CD4-positive, alpha-beta T cell treated with Interleukin-4 for 1 hour (primary cell): ENCODE measurements around the gene PLPPR1.
"Not testable (repeated sequence)": the region's sequence is repeated elsewhere in the genome, so short reads cannot be mapped to it uniquely, and the experiment has no call there.

Source experiments
- DNase-seq, 2 donors: peaks; one replicate each; pipeline ENCODE4 v3.0.0-alpha.2; 2020 to 2022

PLPPR1 gene

DNA sequence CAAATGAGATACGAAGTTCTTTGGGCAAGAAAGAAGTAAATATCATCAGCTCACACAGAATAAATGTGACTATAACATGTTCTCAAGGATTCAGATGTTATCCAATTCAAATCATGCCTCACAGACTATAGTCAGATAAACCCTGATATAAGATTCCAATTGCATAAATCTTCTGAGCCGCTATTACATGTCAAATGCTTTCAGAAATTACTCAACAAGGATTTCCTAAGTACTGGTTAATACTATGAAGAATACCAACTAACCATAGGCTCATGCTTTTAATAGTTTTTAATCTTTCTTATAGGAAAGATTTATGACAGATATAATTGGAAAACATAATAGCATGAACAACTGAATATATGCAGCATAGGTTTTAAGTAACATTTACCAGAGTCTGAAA, 282.7 kb downstream of the PLPPR1 start:
- no peak for DNase-seq

- peak in 1 of 2 donors; percentile 67 for DNase-seq
Observed at GRCh38 chr9:101311758-101312420, 283.4 kb downstream of the PLPPR1 start.

DNA sequence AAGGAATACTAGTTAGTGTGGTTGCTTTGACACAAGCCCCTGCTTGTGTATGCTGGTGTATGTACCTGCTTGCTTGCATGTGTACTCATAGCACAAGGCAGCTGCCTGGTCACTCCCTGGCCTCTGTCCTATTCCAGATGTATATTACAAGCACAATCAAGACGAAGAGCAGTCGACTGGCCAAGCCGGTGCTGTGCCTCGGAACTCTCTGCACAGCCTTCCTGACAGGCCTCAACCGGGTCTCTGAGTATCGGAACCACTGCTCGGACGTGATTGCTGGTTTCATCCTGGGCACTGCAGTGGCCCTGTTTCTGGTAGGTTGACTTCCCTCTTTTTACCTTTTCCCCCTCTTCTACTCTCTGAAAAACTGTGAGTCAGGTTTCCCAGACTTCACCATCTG, 284.1 kb downstream of the PLPPR1 start:
- DNase-seq = no peak

GRCh38 chr9:101315112-101315450, 286.6 kb downstream of the PLPPR1 start:
- no peak for DNase-seq

DNA sequence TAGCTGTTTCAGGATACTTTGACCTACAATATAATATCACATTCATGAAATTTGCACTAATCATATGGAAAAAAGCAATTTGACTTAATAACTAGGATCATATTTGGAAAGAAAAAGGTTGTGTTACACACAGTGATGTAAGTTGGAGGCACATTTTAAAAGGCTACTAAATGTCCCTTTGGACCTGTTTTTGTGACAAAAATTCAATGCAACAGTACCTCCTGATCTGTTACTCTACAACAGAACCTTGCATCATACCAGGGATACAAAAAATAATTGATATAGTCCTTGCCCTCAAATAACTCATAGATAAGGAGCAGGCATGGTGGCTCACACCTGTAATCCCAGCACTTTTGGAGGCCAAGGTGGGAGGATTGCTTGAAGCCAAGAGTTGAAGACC, 289.2 kb downstream of the PLPPR1 start:
- no peak for DNase-seq

GRCh38 chr9:101323129-101323528, 294.6 kb downstream of the PLPPR1 start:
- no peak for DNase-seq

GRCh38 chr9:101324245-101324804, 295.8 kb downstream of the PLPPR1 start:
- DNase-seq = no peak

- DNase-seq = no peak
Observed at GRCh38 chr9:101325053-101325452, 296.5 kb downstream of the PLPPR1 start.

- no peak for DNase-seq
Observed at GRCh38 chr9:101326035-101326434, 297.5 kb downstream of the PLPPR1 start.

- no peak for DNase-seq
Observed at GRCh38 chr9:101326501-101326900, 298.0 kb downstream of the PLPPR1 start.

- DNase-seq = not testable (repeated sequence)
Observed at GRCh38 chr9:101327422-101327909, 298.9 kb downstream of the PLPPR1 start.

GRCh38 chr9:101332362-101332761, 303.8 kb downstream of the PLPPR1 start:
- no peak for DNase-seq

- no peak for DNase-seq
Observed at GRCh38 chr9:101333490-101333889, 305.0 kb downstream of the PLPPR1 start.

DNA sequence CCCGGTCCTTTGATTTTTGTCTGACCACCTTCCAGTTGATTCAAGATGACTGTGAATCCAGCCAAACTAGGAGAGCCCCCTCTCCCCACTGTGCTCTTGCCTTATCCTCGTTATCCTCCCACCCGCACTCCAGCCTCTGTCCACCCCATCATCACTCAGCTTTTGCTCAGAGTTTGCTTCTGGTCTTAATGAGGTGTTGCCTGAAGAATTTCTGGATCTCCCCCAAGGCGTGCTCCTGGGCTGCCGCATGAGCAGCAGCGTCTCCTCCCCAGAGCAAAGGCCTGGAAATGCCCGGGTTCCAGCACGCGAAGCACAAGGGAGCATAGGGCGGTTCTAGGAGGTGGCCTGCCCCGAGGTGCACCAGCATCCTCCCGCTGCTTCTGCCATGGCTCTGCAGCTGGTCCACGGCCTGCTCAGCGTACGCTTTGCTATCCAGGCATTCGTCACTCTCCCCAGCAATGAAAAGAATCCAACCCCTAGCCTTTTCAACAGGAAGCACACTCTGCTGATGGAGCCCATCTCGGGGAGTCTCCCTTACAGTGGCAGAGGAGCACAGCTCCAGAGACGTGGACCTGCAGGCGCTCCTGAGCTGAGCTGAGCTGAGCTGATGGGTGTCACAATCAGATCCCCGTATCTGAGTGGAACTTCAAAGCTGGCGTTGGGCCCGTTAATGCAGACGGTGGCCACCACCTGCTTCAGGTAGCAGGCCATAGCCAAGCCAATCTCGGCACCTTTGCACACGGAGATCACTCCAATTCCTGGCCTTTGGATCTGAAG, 305.6 kb downstream of the PLPPR1 start:
- DNase-seq = no peak

GRCh38 chr9:101336091-101336490, 307.6 kb downstream of the PLPPR1 start:
- DNase-seq = no peak

GRCh38 chr9:101337237-101337636, 308.7 kb downstream of the PLPPR1 start:
- DNase-seq = no peak

GRCh38 chr9:101341958-101342357, 313.4 kb downstream of the PLPPR1 start:
- DNase-seq = no peak

GRCh38 chr9:101342595-101342994, 314.1 kb downstream of the PLPPR1 start:
- DNase-seq = no peak

DNA sequence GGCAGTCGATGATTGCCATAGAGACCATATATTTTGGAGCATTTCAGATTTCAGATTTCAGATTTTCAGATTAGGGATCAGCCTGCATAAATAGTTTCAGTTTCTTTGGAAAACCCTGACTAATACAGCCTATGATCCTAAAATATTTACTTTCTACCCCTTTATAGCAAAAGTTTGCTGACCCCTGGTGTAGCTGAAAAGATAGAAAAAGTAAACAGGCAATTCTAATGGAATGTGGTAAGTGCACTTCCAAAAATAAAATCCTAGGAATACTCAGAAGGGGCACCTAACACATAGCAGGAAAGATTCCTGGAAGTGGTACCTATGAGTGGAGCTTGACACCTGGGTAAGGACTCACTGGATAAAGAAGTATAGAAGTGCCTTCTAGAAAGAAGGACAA, 321.8 kb downstream of the PLPPR1 start:
- DNase-seq = no peak

DNA sequence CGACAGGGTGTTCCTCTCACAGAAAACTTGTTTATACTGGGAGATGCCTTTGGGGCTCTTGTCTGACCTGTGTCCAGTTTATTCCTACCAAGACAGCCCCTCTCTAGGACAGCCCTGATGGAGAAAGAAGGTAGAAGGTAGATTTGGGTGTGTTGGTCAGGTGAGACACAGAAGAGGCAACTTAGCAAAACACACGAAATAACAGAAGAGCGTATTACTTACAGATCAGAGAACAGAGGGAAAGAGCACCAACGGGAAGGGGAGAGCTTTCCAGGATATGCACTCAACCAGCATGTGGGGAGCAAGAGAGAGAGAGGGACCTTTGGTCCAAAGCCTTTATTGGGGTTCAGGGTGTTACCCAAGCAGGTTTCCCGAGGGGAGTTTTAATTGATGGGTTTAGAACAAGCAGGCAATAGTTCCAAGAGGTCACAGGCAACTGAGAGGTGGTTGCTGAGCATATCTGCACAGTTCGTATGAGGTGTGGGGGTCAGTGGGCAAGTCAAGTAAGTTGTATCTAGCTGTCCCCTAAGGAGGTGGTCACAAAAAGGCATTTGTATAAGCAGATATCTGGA, 324.5 kb downstream of the PLPPR1 start:
- DNase-seq = no peak

DNA sequence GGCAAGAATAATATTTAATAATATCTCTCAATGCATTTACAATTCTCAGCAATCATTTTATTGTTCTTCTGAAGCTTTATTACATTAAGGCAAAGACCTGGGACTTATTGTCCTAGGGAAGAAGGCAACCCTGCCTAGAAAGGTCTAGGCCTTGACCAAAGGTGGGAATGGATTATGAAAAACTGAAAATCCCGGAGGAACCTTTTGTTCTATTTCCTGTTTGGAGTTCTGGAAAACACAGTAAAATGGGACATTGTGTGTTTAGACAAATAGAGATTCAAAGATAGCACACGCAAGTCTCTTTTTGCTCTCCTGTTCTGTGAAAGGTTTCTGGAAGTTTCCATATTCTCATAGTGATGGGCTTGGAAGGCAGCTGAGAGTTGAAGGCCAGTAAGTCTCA, 325.2 kb downstream of the PLPPR1 start:
- DNase-seq = no peak

- no peak for DNase-seq
Observed at GRCh38 chr9:101354143-101354764, 325.7 kb downstream of the PLPPR1 start.
